ENCODE results near the gene ELOVL5. TPM values are rescaled to one million over a fixed set of nuclear protein-coding genes. Genes with fewer than 3 reads are reported as not detected.

Gene ELOVL5
- total RNA-seq, 3 donors from 2014 or later (not counting 1 experiment from before 2014, with no cell fraction given) = 72.1 to 99.5 (median 73.7) TPM

GRCh38 chr6:53252177-53252692 is 96.5 kb downstream of the ELOVL5 start:
- H3K27ac ChIP-seq (ENCODE audit: low read length) = no peak overlapping the region
- Mint-ChIP-seq H3K4me1 (peaks cover 0 to 5% of the 10 kb centered on the region in 2 donors), H3K27ac (peak overlapping the region in 1 of 2 donors; percentile 41)

GRCh38 chr6:53251033-53251672 is 97.6 kb downstream of the ELOVL5 start:
- no peaks in the 10 kb centered on the region for H3K9me3 ChIP-seq (ENCODE audit: control insufficient read depth, insufficient read depth, low read length)
- H3K27me3 ChIP-seq (ENCODE audit: control insufficient read depth, insufficient read depth, low read length) = no peaks in the 10 kb centered on the region
- no peaks in the 10 kb centered on the region for H3K36me3 ChIP-seq (ENCODE audit: control insufficient read depth, insufficient read depth, low read length)
- intact Hi-C loops (cut with micrococcal nuclease) = no loop called here
- no peak overlapping the region for H3K4me3 Mint-ChIP-seq
- H3K27me3 Mint-ChIP-seq (ENCODE audit: low read depth in 2 of 2) = no peaks in the 10 kb centered on the region
- WGBS (ENCODE audit: insufficient coverage) = 82% methylated on average over 3 of the region's 3 CpGs
- ATAC-seq (no peak), DNase-seq (no peak)
- H3K36me3 Mint-ChIP-seq = no peaks in the 10 kb centered on the region
- no peaks in the 10 kb centered on the region for H3K9me3 Mint-ChIP-seq
- H3K27ac Mint-ChIP-seq = no peak overlapping the region
- H3K4me1 ChIP-seq (ENCODE audit: control insufficient read depth, insufficient read depth, low read length) = no peaks in the 10 kb centered on the region
- no peak overlapping the region for H3K4me3 ChIP-seq (ENCODE audit: low read length)
- TF ChIP-seq CTCF (IDR thresholded peaks at IDR 0.05) = no peak
- H3K4me1 Mint-ChIP-seq = no peaks in the 10 kb centered on the region
- H3K27ac ChIP-seq (ENCODE audit: low read length) = no peak overlapping the region

More at GRCh38 chr6:53252177-53252692, 96.5 kb downstream of the ELOVL5 start:
- intact Hi-C loops (cut with micrococcal nuclease) = no loop called here
- Mint-ChIP-seq H3K27me3 (ENCODE audit: low read depth in 2 of 2) (no peaks in the 10 kb centered on the region), H3K36me3 (no peaks in the 10 kb centered on the region), H3K4me3 (no peak overlapping the region), H3K9me3 (no peaks in the 10 kb centered on the region)
- H3K4me3 ChIP-seq (ENCODE audit: low read length) = no peak overlapping the region
- no peak for ATAC-seq
- no peak for TF ChIP-seq CTCF (IDR thresholded peaks at IDR 0.05)
- no peak for DNase-seq
- no peaks in the 10 kb centered on the region for H3K9me3 ChIP-seq (ENCODE audit: control insufficient read depth, insufficient read depth, low read length)
- no peaks in the 10 kb centered on the region for H3K36me3 ChIP-seq (ENCODE audit: control insufficient read depth, insufficient read depth, low read length)
- H3K27me3 ChIP-seq (ENCODE audit: control insufficient read depth, insufficient read depth, low read length) = no peaks in the 10 kb centered on the region
- H3K4me1 ChIP-seq (ENCODE audit: control insufficient read depth, insufficient read depth, low read length) = no peaks in the 10 kb centered on the region
- WGBS (ENCODE audit: insufficient coverage) = 100% methylated on average over 1 of the region's 3 CpGs

DNA sequence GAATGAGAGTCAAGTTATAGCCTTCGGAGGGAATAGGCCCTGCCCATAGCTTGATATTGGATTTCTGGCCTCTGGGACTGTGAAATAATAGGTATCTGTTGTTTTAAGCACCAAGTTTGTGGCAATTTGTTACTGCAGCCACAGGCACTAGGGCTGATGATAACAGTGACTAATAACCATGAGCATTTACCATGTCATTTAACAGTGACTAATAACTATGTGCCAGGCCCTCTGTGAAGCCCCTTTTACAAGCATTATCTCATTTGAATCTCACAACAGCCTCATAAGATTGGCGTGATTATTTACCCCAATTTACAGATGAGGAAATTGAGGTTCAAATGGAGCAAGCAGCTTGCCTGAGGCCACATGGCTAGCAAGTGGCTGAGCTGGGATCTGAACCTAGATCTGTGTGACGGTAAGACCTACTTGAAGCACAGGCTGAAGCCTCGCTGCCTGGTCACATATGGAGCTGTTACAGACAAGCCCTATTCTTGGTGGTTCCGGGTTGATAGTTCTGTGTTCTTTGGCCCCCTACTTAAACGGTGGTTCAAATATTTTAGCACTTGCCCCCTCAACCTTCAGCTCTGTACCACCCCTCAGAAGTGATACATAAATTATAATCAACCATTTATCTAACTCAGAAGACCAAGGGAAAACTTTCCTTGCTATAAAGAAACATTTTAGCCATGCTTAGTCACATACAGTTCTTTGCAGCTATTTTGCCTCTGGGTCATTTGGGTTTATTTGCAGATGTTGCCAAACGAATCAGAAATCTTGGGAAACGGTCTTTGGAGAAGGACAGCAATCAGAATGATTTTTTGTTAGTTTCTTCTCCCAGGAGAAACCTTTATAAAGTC is 98.3 kb downstream of the ELOVL5 start:
- H3K36me3 Mint-ChIP-seq = no peaks in the 10 kb centered on the region
- Histone ChIP-seq H3K4me3 (ENCODE audit: low read length) (no peak overlapping the region), H3K27me3 (ENCODE audit: control insufficient read depth, insufficient read depth, low read length) (no peaks in the 10 kb centered on the region), H3K9me3 (ENCODE audit: control insufficient read depth, insufficient read depth, low read length) (no peaks in the 10 kb centered on the region), H3K4me1 (ENCODE audit: control insufficient read depth, insufficient read depth, low read length) (peaks cover 5% of the 10 kb centered on the region), H3K36me3 (ENCODE audit: control insufficient read depth, insufficient read depth, low read length) (no peaks in the 10 kb centered on the region), H3K27ac (ENCODE audit: low read length) (no peak overlapping the region)
- H3K4me1 Mint-ChIP-seq = peaks cover 0 to 4% of the 10 kb centered on the region in 2 donors
- TF ChIP-seq CTCF (IDR thresholded peaks at IDR 0.05) = no peak
- ATAC-seq (no peak), DNase-seq (no peak)
- no peaks in the 10 kb centered on the region for H3K9me3 Mint-ChIP-seq
- 91% methylated on average over 8 of the region's 8 CpGs for WGBS (ENCODE audit: insufficient coverage)
- no peak overlapping the region for H3K27ac Mint-ChIP-seq
- no peaks in the 10 kb centered on the region for H3K27me3 Mint-ChIP-seq (ENCODE audit: low read depth in 2 of 2)
- intact Hi-C loops (cut with micrococcal nuclease) = no loop called here
- H3K4me3 Mint-ChIP-seq = no peak overlapping the region
